SW 1271 (cell line): ENCODE data around the gene CPB2.

Experiments used
- DNase-seq, 2 experiments: peaks; one replicate each; lab custom pipeline; 2025; lab: John Stamatoyannopoulos, UW

Gene CPB2, protein sequence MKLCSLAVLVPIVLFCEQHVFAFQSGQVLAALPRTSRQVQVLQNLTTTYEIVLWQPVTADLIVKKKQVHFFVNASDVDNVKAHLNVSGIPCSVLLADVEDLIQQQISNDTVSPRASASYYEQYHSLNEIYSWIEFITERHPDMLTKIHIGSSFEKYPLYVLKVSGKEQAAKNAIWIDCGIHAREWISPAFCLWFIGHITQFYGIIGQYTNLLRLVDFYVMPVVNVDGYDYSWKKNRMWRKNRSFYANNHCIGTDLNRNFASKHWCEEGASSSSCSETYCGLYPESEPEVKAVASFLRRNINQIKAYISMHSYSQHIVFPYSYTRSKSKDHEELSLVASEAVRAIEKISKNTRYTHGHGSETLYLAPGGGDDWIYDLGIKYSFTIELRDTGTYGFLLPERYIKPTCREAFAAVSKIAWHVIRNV

DNA sequence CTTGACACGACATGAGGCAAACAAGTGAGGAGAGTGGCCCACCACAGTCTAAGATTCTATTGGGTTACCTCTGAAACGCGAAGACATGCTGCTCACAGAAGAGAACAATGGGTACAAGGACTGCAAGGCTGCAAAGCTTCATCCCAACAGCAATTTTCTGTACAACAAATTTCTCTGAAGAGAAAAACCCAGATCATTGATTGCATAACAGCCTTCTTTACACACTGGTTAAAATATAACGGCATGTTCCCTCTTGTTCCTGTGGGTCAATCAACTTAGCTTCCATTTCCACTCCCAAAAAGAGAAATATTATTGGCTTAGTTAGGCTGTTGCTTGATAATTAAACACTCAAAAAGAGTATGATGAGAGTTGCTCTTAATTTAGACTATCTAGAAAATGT is at the start of gene CPB2:
Gene CPB2, minus strand, starts transcription at position 166 of the 400 bp plus-strand sequence. Its CDS starts 24 bp downstream, at position 142.
- no peak for DNase-seq

DNA sequence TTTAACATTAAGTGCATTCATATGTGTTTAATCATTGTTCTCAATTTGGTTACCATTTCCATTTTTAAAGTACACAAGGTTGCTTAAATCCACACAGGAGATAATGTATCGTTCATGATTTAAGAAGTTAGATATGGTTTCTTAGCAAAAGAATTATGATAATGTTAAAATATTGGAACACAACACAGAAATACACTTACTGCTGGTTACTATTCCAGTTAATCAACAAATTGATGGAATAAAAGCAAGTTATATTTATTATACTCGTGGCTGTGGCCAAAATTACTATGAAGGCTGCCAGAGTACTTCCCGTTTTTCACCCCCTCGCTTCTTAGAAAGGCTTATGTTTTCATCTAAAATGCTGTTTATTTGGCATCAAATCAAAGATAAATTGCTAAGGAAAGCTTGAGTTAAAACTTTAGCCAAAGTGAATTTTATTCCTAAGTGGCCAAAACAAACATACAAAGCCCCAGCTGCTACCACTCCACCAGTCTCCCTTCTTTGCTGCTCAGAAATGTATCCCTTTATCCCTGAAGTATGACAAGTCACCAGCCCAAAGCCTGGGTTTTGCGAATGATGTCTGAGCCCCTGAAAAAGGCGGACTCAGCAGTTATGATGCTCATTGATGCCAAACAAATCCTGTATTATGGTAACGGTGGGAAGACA is 49.4 kb upstream of the CPB2 start:
- no peak for DNase-seq

DNA sequence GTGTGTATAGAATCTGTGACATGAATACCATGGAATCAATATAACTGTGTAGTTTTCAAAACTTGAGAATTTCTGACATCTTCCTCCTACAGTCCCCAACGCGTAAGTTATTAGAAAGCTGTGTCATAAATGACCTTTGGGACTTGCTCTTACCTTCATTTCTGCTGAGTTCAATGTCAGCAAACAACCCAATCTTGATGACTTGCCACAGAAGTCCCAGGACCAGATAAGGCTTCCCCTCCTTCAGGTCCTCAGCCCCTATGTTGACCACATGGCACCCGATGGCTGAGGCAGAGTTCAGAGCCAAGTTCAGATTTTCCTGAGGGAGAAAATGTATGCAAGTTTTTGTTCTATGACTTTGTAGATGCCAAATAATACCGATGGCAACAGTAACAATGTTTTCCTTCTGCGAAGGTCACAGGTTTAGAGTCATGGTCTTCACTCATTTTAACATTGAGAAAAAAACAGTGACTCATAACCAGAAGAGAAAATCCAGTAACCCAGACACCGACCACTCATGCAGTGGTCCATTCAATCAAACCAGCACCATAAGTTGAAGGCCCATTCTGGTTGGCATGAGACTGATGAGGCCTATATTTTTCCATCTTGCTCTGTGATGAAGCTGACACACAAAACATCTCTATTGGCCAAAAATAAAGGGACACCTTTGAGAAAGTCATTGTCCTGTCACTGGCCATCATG is 47.9 kb upstream of the CPB2 start:
- DNase-seq = no peak

DNA sequence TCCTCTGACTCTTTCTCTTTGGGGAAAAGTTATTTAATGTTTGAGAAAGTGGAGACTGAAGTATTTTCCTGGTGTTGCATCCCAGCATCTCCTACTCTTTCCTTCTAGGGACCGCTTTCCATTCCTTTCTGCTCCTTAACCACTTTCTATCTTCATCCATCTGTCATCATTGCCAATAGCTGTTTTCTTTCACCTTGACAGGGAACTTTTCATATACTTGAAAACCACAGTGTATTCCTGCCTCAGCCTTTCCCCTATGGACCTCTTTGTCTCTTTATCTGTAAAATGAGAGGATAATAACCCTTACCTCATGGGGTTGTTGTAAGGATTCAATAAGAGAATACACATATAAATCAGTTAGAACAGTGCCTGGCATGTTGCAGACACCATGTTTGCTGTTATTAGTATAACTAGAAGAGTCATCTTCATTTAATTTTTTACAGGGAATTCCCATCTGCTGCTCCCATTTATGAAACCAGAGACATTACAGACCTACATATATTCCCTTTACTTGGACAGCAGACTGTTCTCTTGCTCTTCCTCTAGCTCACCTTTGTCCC is 45.4 kb upstream of the CPB2 start:
- no peak for DNase-seq

DNA sequence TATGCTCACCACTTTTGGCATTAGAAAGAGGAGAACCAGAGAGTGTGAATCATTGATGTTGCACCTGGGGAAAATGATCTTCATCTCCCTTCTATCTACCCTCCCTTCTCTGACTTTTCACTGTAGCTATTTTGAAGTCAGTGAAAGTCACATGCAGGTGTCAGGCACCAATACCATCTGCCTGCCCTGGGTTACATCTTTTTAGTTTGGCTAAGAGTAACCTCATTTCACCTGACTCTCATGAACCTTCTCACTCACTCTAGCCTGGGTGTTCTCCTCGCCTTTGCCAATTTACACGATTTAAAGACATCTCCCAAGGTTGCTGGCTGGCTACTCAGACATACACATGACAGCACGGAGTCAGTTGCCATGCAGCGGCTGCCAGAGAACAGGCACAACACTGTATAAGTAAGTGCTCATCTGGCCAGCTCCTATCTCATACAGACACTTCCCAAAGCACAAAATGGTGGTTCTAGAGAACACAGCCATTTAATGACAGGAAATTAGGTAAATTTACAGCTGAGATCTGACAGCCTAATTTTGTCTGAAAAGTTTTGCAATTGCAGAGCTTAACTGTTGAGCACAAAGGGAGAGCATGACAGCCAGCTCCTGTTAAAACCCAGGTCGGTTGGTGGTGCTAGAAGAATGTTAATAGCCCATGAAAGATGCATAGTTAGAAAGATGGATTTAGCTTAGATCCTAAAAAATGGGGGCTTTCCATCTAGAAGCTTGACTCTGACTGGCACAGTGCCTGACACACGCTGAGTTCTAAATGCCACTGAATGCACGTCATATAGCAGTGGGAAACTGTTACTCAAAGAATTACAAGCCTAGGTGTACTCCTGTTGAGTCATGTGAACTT is 44.7 kb upstream of the CPB2 start:
- DNase-seq = no peak

DNA sequence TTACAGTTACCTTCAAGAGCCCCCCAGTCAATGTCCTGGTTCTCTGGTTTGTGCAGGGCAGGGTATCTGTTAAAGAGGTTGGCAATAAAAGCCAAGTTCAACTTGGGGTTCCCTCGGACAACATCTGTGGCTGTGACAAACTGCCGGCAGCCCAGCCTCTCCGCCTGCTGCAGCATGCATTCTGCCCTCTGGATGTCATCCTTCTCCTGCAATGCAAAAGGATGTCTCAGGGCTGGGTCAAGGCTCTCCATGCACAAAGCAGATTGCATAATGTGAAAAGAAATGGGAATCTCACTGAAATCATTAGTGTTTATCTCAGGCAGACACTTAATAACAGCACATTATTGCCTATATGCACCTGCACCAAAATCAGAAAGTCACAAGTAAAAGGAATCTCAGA is 42.1 kb upstream of the CPB2 start:
- no peak for DNase-seq

DNA sequence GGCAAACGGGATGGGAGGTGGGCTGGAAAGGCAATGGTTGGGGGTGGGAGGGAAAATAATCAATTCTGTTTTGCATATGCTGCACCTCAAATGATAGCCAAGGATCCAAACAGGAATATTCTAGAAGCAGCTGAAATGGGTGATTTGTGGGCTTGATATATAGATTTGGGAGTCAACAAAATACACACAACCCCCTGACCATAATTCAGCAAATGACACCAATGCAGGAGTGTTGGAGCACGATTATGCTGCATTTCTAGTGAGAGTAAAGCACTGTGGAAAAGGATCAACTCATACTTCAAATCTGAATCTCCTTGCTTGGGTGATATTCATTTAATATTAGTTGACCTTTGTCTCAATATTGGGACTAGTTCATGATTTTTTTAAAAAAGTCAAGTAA is 41.1 kb upstream of the CPB2 start:
- DNase-seq = no peak

DNA sequence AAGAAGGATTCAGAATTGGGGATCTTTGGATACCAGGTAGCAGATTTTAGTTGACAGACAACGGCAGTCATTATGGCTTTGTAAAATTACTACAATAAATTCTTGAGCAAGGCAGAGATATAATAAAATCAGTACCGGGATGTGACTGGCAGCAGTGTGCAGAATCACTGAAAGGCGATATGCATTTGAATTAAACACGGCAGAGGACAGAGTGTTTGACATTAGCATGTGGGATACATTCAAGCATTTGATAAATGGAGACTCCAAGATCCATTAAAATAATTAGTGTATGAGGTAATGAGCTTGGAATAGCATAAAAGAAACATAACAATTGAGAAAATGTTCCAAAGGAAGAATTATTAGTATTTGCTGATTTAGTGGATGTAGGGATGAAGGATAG is 40.3 kb upstream of the CPB2 start:
- no peak for DNase-seq

DNA sequence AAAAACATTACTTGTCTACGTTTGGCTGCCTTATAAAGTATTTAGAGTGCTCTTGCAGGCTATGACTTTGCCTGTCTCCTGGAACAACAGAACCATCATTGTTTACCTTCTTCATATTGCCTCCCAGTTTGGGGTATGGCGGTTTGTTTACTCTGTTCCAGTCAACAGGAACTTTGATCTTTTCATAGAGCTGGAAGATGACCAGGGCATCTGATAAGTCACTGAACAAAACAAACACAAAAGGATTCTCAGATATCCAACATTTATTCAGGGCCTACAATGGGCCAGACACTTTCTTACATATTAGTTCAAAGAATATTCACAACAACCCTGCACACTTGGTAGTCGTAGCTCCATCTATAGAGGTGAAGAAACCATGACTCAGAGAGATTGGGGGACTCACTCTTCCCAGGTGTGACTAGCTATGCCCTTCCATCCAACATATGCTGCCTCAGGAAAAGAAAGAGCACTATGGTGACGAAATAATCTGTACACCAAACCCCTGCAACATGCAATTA is 38.4 kb upstream of the CPB2 start:
- DNase-seq = no peak

DNA sequence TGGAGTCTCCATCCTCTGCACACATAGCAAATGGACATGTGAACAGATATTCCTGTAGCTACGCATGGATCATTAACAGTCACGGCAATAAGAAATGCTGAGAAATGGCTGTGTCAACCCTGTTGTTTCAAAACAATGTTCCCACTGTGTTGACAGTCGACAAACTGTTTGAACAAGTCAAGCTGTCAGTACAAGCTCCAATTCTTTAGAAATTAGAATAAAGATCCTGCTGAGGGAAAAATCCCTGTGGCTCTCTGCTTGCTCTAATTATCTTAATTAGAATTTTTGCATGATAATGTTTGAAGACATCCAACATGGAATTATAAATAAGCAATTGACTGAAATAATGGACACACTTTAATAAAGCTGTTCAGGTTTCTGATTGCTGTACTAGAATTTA is 37.9 kb upstream of the CPB2 start:
- DNase-seq = no peak

DNA sequence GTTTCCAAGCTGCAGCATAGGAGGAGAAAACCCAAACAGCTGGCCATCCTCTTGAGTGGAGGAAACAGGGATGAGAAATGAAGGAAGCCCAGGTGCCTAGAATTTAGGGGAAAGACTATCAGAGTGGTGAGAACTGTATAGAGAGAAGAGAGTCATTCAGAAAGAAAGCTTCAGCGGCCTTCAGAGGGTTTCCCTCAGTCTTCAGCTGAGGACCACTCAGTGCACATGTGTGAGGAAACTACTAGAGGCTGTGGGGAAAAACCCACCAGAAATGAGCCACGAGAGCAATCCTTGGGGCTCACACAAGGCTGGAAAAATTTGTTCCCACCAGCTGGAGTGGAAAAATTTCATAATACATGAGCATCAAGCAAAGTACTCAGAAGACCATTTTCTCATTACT is 35.2 kb upstream of the CPB2 start:
- no peak for DNase-seq

DNA sequence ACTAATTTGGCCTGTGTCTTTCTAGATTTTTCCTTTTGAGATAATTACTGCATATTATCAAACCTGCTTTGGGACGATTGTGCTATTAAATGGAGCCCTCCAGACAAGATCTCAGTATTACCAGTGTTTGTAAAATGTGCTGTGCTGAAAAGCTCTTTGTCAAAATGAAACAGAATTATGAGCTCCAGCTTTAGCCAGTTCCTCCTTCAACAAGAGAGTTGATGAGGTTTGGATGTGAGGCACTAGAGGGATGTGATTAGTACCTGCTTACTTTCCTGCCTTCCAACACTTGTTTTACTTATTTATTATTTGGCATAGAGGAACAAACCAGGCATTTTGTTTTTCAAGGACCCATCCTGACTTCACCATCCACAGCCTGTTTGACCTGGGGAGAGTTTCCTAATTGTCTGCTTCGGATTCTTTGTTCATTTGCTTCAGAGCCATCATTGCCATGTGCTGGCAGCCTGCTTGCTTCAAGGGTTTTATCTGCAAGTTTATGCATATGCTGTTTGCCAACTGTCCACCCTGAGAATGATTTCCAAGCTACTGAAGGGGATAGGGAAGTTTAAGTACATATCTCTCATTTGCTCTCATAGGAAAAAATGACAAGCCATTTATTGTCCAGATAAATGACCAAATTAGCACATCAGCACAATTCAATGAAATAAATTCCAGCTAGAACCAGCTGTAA is 32.9 kb upstream of the CPB2 start:
- no peak for DNase-seq

DNA sequence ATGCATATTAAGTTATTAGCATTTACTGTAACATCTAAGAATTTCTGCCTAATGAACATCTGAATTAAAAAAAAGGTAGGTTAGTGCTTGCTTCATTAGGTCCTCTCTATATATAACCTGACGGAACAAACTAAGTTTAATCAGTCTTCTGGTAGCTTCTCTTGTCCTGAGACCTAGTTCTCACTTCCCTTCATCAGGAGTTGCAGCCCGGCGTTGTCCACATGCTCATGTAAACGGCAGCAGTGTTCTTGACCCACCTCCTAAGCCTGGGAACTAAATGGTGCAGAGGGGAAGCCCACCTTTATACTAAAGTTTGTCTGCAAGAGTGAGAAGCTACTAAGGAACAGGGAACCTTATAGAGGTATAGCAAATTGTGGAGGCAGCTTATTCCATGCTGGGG is 31.9 kb upstream of the CPB2 start:
- no peak for DNase-seq

DNA sequence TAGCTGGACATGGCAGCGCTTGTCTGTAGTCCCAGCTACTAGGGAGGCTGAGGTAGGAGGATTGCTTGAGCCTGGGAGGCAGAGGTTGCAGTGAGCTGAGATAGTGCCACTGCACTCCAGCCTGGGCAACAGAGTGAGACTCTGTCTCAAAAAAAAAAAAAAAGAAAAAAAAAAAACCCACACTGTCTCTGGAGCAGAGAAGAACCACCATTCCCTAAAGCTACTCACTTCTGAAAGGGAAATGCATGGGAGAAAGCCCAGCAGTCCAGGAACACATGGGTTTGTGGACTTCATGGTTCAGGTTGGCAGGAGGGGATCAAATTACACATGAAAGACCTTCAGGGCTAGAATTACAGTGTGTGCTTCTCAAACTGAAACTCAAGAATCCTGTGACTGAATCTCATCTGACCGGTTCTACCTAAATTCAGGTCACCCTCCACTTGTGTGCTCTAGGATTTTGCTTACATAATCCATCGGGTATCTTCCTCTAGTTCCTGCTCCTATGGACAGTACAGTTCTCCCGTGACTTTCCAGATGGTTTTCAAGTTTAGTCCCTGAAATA is 30.2 kb upstream of the CPB2 start:
- DNase-seq = no peak

DNA sequence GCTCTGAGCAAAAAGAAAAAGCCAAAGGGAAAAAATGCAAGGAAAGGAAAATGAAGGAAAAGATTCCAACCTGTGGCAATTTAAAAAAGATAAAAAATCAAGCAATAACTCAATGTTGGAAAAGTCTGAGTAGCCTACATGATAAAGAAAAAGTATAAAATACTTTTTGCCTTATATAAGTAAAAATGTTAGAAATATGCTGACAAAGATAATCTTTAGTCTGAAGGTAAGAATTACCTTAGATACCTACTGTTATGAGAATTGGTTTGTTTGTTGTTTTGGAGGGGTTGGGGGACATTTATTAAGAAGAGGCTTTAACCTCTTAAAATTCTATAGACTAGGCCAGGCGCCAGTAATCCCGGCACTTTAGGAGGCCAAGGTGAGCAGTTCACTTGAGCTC is 29.7 kb upstream of the CPB2 start:
- DNase-seq = no peak

DNA sequence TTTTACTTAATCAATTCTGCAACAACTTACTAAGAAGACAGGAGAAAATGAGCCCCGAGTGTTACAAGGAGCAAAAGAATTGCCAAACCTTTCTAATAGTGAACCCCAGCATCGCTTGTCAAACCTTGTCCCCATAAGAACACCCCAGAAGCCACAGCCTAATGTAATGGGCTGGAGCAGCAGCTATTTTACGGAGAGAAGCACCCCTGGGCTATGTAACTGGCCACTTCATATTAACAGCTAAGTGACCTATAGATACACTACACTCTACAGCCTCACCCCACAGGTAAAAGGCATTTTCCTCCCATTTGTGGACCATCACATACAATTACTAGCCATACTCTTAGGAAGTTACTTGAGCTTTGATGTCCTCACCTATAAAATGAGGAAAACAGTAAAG is 27.3 kb upstream of the CPB2 start:
- DNase-seq = no peak

DNA sequence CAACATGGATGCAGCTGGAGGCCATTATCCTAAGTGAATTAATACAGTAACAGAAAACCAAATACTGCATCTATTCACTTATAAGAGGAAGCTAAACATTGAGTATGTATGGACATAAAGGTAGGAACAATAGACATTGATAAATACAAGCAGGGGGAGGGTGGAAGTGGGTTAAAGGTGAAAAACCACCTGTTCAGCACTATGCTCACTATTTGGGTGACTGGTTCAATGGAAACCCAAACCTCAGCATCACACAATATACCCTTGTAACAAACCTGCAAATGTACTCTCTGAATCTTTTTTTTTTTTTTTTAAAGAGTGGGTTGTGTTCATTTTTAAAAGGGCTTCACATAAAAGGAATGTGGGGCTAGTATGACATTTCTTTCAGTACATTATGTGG is 26.9 kb upstream of the CPB2 start:
- no peak for DNase-seq

DNA sequence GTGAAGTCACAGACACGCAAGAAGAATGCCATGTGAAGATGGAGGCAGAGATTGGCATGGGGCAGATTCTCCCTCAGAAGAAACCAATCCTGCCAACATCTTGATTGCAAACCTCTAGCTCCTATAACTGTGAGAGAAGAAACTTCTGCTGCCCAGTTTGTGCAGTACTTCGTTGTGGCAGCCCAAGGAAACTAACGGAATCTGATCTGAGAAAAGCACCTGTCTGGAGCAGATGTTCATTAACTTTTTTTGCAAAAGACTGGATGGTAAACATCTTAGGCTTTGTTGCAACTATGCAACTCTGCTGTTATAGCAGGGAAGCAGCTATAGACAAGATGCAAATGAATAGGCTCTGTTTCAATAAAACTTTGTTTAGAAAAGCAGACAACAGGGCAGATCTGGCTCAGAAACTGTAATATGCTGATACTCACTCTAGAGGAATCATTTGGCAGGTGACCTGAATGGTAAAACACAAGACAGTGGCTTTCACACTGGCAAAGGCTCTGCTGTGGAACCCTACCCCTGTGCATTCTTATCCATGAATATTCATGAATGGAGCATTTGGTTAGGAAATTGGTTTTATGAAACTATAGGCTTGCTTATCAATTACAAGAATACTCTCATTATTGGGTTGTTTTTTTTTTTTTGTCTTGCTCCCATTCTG is 25.3 kb upstream of the CPB2 start:
- no peak for DNase-seq

DNA sequence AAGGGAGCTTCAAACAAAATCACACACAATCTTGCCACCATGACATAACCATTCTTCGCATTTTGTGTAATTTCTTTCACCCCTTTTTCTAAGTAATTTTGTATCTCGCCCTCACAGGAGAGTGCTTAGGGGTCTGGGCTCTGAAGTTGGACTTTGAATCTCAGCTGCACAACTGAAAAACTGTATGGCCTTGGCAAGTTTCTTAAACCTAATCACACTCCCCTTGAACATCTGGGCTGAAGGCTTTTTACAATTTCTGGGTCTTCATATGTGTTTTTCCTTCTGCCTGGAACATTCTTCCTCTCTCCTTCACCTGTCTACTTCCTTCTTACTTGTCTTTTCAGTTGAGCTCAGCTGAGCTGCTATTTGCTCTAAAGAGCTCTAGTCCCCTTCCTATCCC is 24.3 kb upstream of the CPB2 start:
- DNase-seq = no peak
